ENCODE data around the gene RAD52. TPM values are rescaled to one million over a fixed set of nuclear protein-coding genes. Genes with fewer than 3 reads are reported as not detected.
A peak's percentile ranks its signal among the peaks of the same experiment; 100 is the strongest.

The RAD52 gene
- total and polyA plus RNA-seq, 7 donors = 5.9 to 14.4 (median 7.2) TPM

DNA sequence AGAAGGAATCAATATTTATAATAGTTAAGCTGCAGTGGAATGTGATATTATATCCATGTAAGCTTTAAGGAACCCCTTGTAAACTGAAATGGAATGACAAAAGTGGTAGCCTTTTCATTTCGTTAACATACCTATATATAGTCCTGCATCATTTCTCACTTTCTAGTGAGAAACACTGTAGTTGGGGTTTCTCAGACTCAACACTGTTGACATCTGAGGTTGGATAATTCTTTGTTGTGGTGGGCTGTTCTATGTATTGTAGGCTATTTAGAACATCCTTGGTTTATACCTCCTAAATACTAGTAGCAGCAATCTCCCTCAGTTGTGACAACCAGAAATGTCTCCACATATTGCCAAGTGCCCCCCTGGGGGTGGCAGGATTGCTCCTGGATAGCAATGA lies 79.1 kb downstream of the RAD52 start:
- ATAC-seq (no peak), DNase-seq (no peak)
- H3K4me1 ChIP-seq = peaks cover 9% of the 10 kb centered on the region
- no peaks in the 10 kb centered on the region for H3K9me3 ChIP-seq
- TF ChIP-seq, protein P1, sequence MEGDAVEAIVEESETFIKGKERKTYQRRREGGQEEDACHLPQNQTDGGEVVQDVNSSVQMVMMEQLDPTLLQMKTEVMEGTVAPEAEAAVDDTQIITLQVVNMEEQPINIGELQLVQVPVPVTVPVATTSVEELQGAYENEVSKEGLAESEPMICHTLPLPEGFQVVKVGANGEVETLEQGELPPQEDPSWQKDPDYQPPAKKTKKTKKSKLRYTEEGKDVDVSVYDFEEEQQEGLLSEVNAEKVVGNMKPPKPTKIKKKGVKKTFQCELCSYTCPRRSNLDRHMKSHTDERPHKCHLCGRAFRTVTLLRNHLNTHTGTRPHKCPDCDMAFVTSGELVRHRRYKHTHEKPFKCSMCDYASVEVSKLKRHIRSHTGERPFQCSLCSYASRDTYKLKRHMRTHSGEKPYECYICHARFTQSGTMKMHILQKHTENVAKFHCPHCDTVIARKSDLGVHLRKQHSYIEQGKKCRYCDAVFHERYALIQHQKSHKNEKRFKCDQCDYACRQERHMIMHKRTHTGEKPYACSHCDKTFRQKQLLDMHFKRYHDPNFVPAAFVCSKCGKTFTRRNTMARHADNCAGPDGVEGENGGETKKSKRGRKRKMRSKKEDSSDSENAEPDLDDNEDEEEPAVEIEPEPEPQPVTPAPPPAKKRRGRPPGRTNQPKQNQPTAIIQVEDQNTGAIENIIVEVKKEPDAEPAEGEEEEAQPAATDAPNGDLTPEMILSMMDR (IDR thresholded peaks at IDR 0.05) = no peak
- peaks cover 13 to 92% of the 10 kb centered on the region in 2 donors for H3K36me3 ChIP-seq (ENCODE audit: insufficient read depth in 1 of 2, low read depth in 1 of 2)
- H3K4me3 ChIP-seq = no peak overlapping the region
- no peaks in the 10 kb centered on the region for H3K27me3 ChIP-seq (ENCODE audit: insufficient read depth in 3 of 3, low read length in 2 of 3)
- 89 to 100% (median 89%) methylated on average over 1 of the region's 1 CpG for WGBS, 3 donors
- H3K27ac ChIP-seq = no peak overlapping the region
- intact Hi-C loops (cut with DNase I) = no loop called here

GRCh38 chr12:868722-869121 lies 80.8 kb downstream of the RAD52 start:
- intact Hi-C loops (cut with DNase I) = loop anchor here in 1 of 2 donors (5.0 kb wide), 1 partner anchor 39 kb away; no protein-coding TSS in a partner anchor
- TF ChIP-seq, protein P1 (IDR thresholded peaks at IDR 0.05) = no peak
- H3K4me1 ChIP-seq = peaks cover 8% of the 10 kb centered on the region
- no peaks in the 10 kb centered on the region for H3K9me3 ChIP-seq
- no peak overlapping the region for H3K27ac ChIP-seq
- H3K36me3 ChIP-seq (ENCODE audit: insufficient read depth in 1 of 2, low read depth in 1 of 2) = peaks cover 8 to 93% of the 10 kb centered on the region in 2 donors
- no peak overlapping the region for H3K4me3 ChIP-seq
- no peak for DNase-seq
- no peaks in the 10 kb centered on the region for H3K27me3 ChIP-seq (ENCODE audit: insufficient read depth in 3 of 3, low read length in 2 of 3)
- WGBS, 3 donors = 51 to 65% (median 60%) methylated on average over 3 of the region's 3 CpGs
- ATAC-seq = peak in 1 of 4 donors; percentile 10

- WGBS, 3 donors = 82 to 92% (median 89%) methylated on average over 5 of the region's 5 CpGs
- no peak overlapping the region for H3K27ac ChIP-seq
- intact Hi-C loops (cut with DNase I) = loop anchor here in 1 of 2 donors (5.0 kb wide), 1 partner anchor 39 kb away; no protein-coding TSS in a partner anchor
Observed at GRCh38 chr12:867905-868304, 81.6 kb downstream of the RAD52 start.

GRCh38 chr12:865614-866013 lies 83.9 kb downstream of the RAD52 start:
- peaks cover 11 to 97% of the 10 kb centered on the region in 2 donors for H3K36me3 ChIP-seq (ENCODE audit: insufficient read depth in 1 of 2, low read depth in 1 of 2)
- H3K4me3 ChIP-seq = no peak overlapping the region
- no peak overlapping the region for H3K27ac ChIP-seq
- H3K9me3 ChIP-seq = no peaks in the 10 kb centered on the region
- no peaks in the 10 kb centered on the region for H3K27me3 ChIP-seq (ENCODE audit: insufficient read depth in 3 of 3, low read length in 2 of 3)
- no peaks in the 10 kb centered on the region for H3K4me1 ChIP-seq
- intact Hi-C loops (cut with DNase I) = loop anchor here in 1 of 2 donors (5.0 kb wide), 1 partner anchor 42 kb away; no protein-coding TSS in a partner anchor
- TF ChIP-seq, protein P1 (IDR thresholded peaks at IDR 0.05) = no peak
- ATAC-seq = no peak
- WGBS, 3 donors = 93 to 100% (median 95%) methylated on average over 1 of the region's 1 CpG
- DNase-seq = no peak

More at GRCh38 chr12:867905-868304, 81.6 kb downstream of the RAD52 start:
- Histone ChIP-seq H3K27me3 (ENCODE audit: insufficient read depth in 3 of 3, low read length in 2 of 3) (no peaks in the 10 kb centered on the region), H3K4me3 (no peak overlapping the region), H3K4me1 (no peaks in the 10 kb centered on the region), H3K9me3 (no peaks in the 10 kb centered on the region), H3K36me3 (ENCODE audit: insufficient read depth in 1 of 2, low read depth in 1 of 2) (peaks cover 8 to 95% of the 10 kb centered on the region in 2 donors)
- TF ChIP-seq, protein P1 (IDR thresholded peaks at IDR 0.05) = no peak
- peak in 3 of 4 donors; percentile 13 to 61 (median 49) for ATAC-seq
- DNase-seq = no peak

- TF ChIP-seq, protein P1 (IDR thresholded peaks at IDR 0.05) = no peak
- no peaks in the 10 kb centered on the region for H3K27me3 ChIP-seq (ENCODE audit: insufficient read depth in 3 of 3, low read length in 2 of 3)
- no peak overlapping the region for H3K27ac ChIP-seq
- H3K4me1 ChIP-seq = peaks cover 4% of the 10 kb centered on the region
- no peak overlapping the region for H3K4me3 ChIP-seq
- DNase-seq (no peak), ATAC-seq (no peak)
- 79 to 87% (median 81%) methylated on average over 1 of the region's 1 CpG for WGBS, 3 donors
- H3K36me3 ChIP-seq (ENCODE audit: insufficient read depth in 1 of 2, low read depth in 1 of 2) = peaks cover 7 to 99% of the 10 kb centered on the region in 2 donors
- intact Hi-C loops (cut with DNase I) = no loop called here
- H3K9me3 ChIP-seq = no peaks in the 10 kb centered on the region
Observed at GRCh38 chr12:863285-863684, 86.2 kb downstream of the RAD52 start.
